Ovary (tissue), 3 donors: Measurements from ENCODE around the gene HCAR1.
"Not testable (repeated sequence)": the region's sequence is repeated elsewhere in the genome, so short reads cannot be mapped to it uniquely, and the experiment has no call there.

Experiments
- POLR2A ChIP-seq: fragments of 450-650 bp; IDR thresholded peaks from one replicate; pipeline ENCODE4 v1.6.1; 2017; ENCODE audit warnings: antibody characterized with exemption, mild to moderate bottlenecking, moderate library complexity
- TF ChIP-seq, protein P1 (sequence below), 3 donors: fragments of 450-650 bp in 2 of 3; fragments of 200-600 bp in 1 of 3; IDR thresholded peaks; one replicate each; pipeline versions ENCODE4 v1.5.1 to v1.8.0; 2016 to 2022; ENCODE audit warnings: antibody characterized with exemption in 3 of 3, mild to moderate bottlenecking in 1 of 3
- donor health status: DM: no; HTN: no; CAD: no.

DNA sequence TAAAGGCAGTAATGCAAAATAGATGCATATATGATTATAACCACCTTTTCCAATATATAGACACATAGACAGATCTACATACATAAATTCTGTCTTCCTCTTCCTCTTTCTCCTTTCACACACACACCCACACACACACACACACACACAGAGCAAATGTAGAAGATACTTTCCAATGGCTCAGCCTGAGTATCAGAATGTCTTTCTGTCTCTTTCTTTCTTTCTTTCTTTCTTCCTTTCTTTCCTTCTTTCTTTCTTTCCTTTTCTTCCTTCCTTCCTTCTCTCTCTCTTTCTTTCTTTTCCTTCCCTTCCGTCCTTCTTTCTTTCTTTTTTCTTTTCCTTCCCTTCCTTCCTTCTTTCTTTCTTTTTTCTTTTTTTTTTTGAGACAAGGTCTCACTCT is 19.4 kb downstream of the HCAR1 start:
- TF ChIP-seq, protein P1, sequence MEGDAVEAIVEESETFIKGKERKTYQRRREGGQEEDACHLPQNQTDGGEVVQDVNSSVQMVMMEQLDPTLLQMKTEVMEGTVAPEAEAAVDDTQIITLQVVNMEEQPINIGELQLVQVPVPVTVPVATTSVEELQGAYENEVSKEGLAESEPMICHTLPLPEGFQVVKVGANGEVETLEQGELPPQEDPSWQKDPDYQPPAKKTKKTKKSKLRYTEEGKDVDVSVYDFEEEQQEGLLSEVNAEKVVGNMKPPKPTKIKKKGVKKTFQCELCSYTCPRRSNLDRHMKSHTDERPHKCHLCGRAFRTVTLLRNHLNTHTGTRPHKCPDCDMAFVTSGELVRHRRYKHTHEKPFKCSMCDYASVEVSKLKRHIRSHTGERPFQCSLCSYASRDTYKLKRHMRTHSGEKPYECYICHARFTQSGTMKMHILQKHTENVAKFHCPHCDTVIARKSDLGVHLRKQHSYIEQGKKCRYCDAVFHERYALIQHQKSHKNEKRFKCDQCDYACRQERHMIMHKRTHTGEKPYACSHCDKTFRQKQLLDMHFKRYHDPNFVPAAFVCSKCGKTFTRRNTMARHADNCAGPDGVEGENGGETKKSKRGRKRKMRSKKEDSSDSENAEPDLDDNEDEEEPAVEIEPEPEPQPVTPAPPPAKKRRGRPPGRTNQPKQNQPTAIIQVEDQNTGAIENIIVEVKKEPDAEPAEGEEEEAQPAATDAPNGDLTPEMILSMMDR (IDR thresholded peaks at IDR 0.05): not testable (repeated sequence)
- TF ChIP-seq POLR2A: not testable (repeated sequence)
